Retinal pigment epithelial cell (primary cell): Measurements from ENCODE around the gene RBKS.

Source experiments
- DNase-seq: peaks from one replicate; pipeline ENCODE4 v3.0.0-alpha.2; 2010; ENCODE audit warnings: low read depth
- H3K4me3 ChIP-seq: 2 replicates; pipeline ENCODE4 v1.5.1; 2011; ENCODE audit warnings: mild to moderate bottlenecking, low read length, control low read depth, moderate library complexity
- CTCF ChIP-seq: conservative IDR thresholded peaks from 2 replicates; pipeline ENCODE4 v1.5.1; 2011; ENCODE audit warnings: low read depth, low read length, control low read depth, inconsistent platforms

Gene RBKS

GRCh38 chr2:27847333-27847732 is 42.9 kb downstream of the RBKS start:
- no peak overlapping the region for H3K4me3 ChIP-seq
- DNase-seq = no peak
- TF ChIP-seq CTCF = no peak

- no peak for DNase-seq
- no peak overlapping the region for H3K4me3 ChIP-seq
- TF ChIP-seq CTCF = no peak
These were observed 45.3 kb downstream of the RBKS start for GRCh38 chr2:27844821-27845255.

GRCh38 chr2:27843992-27844391 is 46.2 kb downstream of the RBKS start:
- no peak overlapping the region for H3K4me3 ChIP-seq
- DNase-seq = no peak
- no peak for TF ChIP-seq CTCF

GRCh38 chr2:27842894-27843293 is 47.3 kb downstream of the RBKS start:
- no peak for DNase-seq
- no peak overlapping the region for H3K4me3 ChIP-seq
- no peak for TF ChIP-seq CTCF

- no peak for DNase-seq
- no peak for TF ChIP-seq CTCF
- H3K4me3 ChIP-seq = no peak overlapping the region
These were observed 51.1 kb downstream of the RBKS start for GRCh38 chr2:27839022-27839618.

GRCh38 chr2:27838502-27838901 is 51.7 kb downstream of the RBKS start:
- H3K4me3 ChIP-seq = no peak overlapping the region
- no peak for TF ChIP-seq CTCF
- no peak for DNase-seq

GRCh38 chr2:27833931-27834330 is 56.3 kb downstream of the RBKS start:
- TF ChIP-seq CTCF = no peak
- no peak overlapping the region for H3K4me3 ChIP-seq
- DNase-seq = no peak
